NCI-H187 treated with DMSO at 0.1 percent for 48 hours (cell line): Measurements from ENCODE around the gene AMOTL2.

Experiments
- DNase-seq: peaks from one replicate; lab custom pipeline; 2025; lab: John Stamatoyannopoulos, UW

Gene AMOTL2

DNA sequence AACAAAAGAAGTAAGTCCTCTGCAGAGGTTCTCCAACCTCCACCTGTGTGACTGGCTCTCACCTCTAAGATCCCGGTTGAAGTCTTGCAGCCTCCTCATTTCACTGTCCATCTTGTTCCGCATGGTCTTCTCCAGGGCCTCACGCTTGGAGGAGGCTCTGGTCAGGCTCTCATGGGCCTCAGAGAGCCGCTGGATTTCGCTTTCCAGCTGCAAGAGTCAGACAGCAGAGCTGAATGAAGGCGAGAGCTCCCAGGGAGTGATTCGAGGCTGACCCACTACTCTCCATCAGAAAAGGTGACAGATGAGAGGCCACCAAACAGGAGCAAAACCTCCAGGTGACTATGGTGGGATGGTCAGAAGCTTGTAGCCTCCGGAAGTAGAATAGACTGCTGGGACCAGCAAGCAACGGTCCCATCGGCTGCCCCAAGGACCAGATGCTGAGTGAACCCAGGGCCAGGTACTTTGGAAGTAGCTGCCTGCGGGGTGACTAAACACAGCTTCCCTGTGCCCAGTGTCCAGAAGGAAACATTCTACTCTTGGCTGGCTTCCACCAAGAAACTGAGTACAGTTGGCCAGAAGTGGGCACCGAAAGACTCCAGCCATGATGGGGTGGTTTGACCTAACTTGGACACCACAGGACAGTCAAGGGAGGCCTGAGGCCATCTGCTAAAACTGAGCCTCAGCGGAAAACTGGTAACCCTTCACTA is 7.9 kb downstream of the AMOTL2 start:
- DNase-seq, result no peak

DNA sequence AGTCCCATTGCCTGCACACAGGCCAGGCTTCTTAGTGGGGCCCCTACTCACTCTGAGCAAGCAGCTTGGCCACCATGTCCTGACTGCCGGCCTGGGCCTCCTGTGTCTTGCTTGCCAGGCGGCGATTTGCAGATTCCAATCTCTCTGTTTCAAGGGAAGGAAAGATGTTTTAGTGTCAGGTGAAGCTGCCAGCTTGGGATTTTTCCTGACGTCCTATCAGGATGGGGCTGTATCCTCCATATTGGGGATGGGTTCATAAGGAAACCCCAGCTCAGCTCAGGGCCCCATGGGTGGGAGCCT is 8.5 kb downstream of the AMOTL2 start:
- DNase-seq, result no peak

DNA sequence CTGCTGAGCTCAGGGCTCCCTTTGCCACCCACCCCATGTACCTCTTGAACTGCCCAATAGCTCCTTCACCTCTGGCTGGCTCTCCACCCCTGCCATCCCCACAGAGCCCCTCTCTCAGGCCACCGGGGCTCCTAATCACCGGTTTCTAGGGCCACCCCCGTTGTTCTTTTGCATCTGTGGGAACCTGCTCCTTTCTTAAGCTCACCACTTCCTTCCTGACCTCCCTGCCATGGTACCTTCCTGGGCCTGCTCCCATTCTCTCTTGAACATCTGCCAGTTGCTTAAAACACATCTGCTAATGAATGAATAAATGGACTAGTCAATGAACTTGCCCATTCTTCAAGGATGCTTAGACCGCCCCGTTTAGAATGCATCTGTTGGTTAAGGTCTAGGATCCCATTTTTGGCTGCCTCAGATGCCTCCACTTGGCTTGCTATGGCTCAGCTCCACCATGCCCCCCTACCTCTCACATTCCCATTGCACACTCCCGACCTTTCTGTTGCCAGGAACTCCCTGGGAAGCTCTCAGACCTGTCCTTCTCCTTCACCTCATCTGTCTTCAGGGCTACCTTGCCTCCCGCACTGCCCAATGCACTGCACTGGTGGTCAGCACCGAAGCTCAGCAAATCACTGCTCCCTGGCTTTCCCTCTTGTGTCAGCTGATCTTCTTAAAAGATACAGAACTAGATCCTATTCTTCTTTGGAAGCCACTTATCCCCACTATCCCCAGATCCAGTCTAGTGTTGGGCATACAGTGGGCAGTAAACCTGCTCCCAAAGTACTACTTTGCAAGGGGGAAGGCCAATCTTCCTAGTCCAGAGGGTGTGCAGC is 9.1 kb downstream of the AMOTL2 start:
- no peak for DNase-seq

DNA sequence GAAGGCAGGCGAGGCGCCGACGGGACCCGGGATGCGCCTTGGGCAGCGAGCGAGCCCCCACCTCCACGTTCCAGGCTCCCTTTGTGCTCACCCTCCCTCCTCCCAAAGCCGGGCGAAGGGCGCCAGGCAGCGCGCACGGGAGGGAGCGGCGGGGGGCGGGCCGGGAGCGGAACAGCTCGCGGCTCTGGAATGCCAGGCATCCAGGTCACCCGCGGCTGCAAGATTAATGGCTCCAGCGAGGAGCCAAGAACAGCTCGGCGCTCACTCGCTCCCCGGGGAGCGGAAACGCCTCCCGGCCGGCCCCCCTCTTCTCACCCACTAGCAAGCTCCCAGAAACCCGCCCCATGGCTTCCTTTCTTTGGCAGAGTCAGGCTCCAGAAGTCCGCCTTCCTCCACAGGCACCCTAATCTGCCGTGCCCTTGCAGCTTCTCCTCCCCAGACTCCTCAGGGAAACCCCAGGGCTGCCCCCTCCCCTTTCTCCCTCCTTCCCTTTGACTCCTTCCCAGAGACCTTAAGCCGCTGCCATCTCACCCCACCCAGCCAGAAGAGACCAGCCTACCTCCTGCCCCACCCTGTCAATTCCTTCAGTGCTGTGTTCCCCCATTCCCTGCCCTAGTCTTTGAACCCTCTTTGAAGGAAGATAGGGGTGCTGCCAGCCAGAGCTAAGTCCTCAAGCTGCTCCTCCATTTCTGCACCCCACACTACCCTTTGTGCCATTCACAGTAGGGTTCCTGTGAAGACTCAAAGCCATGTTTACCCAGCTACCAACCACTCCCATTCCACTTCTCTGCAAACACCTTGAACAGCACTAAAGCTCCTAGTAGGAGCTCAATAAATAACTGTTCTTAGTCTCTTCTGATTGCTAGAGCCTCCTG is 9.9 kb downstream of the AMOTL2 start:
- DNase-seq, result no peak

DNA sequence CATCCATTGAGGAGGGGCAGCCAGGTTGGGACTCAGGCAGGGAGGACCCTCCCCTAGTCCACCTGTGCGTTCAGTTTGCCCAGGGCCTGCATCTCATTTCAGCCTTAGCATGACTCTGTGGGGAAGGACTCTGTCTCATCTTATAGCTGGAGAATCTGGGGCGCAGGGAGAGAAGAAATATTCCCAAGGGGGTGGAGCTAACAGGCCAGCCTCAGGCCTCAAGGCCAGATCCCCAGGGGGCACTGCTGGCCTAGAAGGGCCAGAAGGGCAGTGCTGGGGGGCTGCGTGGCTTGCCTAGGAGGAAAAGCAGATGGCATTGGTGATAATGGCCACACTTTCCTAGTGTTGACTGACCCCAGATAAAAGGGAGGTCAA is 10.9 kb downstream of the AMOTL2 start:
- no peak for DNase-seq

DNA sequence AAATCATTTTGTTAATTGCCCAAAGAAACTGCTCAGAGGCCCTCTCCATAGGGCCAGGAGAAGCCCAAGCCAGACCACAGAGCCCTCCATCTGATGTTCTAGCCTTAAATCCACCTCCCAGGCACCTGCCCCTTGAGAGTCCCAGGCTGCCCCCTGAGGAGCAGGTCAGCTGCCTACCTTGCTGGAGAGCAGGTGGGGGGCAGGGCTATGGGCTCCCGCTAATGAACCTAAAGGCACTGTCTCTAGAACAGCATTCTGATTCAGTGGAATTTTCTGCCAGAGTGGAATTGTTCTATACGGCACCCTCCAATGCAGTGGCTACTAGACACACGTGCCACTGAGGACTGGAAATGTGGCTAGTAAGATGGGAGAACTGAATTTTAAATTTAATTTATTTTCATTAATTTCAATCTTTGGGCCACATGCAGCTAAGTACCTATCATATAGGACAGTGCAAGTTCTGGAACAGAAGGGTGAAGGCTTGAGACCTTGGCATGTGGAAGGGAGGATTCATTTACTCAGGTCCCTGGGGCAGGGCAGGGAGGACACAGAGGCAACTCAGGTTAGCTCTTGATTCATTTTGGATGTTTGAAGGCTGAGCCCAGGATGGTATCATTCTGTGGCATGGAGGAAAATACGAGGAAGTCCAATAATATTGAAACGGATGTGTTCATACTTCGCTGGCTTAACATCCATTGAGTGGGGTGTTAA is 11.4 kb downstream of the AMOTL2 start:
- DNase-seq, result no peak

DNA sequence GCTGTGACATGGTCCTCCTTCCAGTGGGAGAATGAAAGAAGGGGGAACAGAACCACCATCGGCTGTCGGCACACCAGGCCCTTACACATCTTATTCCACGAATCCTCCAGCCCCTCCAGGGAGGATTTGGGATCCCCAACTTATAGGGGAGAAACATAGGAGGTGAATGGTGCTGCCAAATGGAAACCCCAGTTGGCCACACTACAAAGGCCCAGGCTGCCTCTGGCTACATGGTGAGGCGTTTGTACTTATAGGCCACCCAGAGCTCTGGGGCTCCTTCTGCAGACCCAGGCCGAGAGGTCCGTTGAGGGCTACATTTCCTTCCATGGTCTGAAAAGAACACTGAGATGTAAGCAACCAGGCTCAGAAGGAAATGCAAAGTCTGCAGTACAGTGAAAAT is 12.0 kb downstream of the AMOTL2 start:
- no peak for DNase-seq

DNA sequence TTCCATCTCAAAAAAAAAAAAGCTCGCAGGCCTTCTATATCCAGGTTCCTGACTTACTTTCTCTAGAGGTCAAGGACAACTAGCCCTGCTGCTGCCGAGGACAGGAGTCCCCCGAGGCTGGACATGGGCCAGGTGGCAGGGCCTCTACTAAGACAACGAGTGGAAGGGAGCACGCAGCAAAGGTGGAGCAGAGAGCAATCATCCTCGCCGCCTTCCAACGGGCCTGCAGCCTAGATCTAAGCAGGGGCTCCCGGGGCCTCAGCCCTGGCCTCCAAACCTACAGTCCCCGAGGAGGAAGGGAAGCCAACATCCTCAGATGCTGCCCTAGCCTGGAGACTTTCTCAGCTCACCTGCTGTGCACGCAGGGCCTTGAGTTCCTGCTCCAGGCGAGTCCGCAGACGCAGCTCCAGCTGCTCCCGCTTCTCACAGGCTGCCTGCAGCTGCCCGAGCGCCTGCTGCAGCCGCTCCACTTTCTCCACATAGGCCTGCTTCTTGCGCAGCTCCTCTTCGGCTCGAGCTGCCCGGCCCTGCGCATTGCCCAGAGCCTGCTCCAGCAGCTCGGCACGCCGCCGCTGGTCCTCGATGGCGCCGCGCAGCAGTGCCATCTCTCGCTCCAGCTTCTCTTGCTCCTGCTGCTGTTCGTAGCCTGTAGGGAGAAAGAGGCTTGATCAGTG is 12.9 kb downstream of the AMOTL2 start:
- no peak for DNase-seq

DNA sequence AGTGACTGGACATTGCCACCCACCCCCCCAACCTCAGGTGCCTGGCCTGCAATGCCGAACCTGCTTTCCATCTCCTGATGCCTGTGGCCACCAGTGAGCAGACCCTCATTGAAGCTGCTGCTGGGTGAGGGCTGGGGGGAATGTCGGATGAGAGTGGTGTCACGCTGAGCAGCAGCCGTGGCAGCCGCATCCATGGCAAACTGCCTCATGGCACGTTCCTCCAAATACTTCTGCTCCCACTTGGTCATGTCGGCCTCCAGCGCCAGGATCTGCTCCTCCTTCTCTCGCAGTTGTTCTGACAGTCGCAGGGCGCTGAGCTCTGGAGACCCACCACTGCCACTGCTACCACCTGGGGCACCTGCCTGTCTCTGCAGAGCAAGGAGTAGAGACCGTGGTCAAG is 14.2 kb downstream of the AMOTL2 start:
- DNase-seq, result no peak

DNA sequence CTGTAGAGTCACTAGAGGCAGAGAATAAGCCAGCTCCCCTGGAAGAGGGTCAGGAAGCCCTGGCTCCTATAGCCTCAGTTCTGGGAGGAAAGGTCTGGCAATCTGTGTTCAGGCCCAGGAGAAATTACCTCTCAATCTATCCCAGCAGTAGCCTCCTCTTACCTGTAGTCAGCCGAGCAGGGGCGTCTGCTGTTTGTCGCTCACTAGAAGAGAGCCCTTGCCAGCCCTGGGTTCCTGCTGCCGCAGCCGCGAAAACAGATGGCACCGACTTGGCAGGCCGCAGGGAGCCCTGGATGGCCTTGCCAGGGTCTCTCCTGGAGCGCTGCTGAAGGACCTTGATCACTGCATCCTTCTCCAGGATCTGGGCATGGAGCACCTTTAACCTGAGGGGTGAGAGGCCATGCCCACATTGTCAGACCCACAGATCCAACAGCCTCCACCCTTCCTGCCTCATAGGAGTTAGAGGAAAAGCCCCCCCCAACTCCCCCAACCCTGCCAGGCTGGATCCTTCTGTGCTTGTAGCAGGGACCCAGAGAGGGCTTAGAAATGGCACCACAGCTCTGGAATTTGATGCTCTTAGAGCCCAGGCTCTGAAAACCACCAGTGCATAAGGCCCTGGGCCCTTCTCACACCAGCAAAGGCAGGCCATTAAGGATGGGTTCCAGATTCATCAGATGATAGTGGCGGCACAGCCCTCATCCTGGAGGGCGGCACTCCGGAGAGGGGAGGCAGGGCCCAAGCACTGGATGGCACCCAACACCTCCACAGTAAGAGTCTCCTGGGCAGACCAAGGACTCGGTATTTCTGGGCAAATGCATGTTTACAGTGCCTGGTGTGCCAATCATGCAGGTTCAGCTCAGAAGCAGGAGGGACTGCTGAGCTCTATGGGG is 14.9 kb downstream of the AMOTL2 start:
- DNase-seq, result no peak

DNA sequence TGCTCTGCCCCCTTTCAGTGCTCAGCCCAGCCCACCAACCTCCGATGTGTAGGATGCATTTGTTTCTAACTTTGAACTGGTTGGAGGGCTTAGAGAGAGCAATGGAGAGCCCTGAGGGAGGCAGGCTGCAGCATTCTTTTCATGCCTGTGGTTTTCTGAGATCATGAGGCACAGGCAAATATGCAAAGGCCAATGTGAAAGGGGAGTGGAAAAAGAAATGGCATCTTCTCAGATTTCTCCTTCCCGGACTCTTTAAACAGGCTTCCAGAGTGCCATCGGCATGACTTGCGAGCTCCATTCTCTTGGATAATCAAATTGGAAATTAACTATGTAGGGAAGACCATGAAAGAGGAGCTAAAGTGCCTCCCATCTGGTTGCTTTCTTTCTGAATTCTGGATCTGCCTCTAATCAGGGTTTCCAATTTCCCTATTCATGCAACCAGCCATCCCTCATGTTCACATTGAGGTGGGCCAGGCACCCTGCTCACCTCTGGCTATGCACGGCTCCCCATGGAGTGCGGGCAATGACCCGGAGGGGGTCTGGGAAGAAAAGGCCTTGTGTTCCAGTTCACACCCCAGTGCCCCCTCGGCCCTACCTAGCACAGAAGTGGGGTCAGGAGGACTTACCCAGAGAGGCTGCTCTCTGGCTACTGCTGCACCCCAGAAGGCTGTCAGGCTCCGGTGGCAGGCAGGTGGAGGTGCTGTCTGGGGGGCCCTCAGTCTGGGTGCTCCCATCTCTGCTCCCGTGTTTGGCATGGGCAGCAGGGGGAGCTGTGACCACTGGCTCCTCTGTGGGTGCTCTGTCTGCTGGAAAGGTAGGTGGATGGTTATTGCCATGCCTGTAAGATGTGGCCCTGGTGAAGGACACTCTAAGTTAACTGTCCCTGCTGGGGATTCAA is 16.1 kb downstream of the AMOTL2 start:
- no peak for DNase-seq

DNA sequence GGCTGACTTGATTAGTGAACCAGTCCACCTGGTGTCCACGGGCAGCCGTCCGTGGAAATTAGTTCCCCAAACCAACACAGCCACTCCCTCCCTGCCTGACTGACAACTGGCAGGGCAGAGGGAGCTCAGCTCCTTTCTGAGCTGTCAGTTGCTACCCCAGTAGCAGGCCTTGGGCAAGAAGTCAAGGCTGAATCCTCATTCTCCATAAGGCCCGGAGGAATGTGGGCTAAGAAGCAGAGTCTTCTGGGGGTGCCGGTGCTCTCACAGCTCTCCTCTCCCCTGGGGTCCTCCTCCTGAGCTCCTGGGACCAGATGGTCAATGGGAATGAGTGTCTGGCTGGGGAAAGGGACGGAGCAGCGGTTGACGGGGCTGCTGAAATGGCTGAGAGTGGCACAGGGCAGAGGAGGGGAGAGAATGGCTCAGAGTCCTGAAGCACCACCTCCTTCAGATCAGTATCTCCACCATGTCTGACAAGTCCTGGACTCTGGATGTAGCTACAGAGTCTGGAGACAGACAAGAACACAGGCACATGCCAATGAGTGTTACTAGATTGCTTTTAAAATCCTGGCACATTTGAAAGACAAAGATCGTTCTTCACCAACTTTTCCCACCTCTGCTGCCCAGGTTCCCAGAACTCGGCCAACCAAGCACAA is 16.9 kb downstream of the AMOTL2 start:
- no peak for DNase-seq

DNA sequence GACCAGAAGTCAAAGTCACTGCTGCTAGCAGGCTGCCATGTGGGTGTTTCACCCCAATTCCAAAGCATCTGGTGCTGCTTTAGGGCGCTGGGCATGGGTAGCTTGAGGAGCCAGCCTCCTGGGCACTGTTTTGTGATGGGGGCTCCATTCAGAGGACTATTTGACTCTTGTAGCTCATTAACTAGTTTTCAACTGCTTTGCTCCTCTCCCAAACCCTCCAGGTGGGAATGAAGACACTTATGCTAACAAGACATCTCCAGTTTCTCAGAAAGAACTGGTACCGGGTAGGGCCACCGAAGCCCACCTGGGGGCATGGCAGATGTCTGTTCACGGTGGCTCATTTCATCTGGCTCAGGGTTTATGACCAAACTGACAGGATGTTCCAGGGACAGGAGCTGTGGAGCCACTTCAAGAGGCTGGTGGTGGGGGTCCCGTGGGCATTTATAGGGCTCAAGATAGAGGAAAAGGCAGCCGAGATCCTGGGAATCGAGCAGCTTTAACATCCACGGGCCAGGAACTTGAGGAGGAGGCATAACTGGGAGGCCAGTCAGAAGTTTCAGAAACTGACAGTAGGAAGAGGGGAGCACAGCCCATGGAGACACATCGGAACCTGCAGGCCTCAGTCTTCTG is 17.7 kb downstream of the AMOTL2 start:
- no peak for DNase-seq

DNA sequence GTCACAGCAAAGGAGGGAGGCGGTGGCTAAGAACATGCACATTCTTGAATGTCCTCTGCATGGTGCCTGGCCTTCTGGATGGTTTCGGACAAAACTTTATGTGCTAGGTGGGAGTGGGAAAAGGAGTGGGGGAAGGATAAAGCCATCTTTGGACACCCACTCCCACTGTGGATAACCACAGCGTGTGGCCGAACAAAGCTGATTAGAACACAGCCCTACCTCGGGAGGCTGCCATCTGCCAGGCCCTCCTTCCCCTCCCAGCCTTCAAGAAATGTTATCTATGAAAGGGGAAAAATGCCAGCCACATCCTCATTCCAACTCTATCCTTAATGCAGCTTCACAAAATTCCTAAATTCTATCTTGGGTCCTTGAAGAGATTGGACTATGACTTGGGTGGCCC is 18.8 kb downstream of the AMOTL2 start:
- no peak for DNase-seq

DNA sequence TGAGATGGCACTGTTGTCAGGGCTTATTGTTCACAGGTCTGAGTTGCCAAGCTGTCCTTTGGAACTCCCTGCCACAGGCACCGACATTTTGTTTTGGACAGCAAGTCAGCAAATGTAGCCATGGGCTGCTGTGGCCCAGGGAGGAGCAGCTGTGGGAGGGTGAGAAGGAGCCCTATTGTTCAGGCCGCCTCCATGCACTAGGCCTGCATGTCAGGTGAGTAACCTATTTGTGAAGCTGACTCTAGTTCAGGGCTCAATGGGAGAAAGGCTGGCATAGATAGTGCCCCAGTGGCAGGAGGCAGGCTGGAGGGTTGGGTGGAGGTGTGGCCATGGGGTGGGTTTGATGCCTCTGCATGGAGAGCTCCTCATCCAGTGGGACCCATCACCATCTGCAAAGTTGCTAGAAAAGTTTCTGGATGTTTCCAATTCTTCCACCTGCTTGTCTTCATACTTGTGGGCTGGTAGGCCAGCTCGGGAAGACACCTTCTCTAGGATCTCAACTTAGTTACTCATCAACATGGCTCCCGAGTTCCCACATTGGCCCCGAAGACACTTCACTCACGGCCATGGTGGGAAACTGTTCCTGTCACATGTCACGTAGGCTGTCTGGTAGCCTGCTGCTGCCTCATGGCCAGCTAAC is 19.5 kb downstream of the AMOTL2 start:
- DNase-seq, result no peak

DNA sequence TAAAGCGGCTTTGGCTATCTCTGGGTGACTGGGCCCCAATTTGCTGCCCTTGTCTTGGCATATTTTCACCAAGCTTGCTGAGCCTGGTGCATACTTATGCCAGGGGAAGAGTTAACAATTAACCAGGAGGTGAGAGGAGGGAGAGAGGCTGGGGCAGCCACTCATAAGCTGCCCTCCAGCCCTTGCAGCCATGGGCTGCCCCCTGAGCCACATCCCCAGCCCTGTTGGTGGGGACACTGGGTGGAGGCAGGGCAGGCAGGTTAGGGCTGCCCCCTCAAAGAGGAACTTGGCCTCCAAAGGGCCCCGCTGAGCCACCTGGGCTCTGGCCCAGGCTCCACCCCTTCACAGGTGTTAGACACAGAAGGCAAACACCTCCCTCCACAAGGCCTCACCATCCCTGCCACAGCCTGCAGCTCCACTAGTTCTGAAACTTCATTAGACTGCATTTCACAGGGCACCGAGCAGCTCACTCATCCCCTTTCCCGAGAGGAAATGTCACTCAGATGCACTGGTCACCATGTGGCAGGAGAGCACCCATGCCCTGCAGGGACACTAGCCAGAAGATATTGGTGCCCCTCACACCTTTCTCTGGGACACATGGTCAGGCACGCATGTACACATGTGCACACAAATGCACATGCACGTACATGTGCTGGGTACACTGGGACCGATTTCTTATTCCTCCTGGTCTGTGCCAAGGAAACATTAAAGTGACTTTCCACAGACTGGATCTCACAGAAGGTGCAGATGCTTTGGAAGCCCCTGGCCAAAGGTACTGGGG is 20.2 kb downstream of the AMOTL2 start:
- no peak for DNase-seq

DNA sequence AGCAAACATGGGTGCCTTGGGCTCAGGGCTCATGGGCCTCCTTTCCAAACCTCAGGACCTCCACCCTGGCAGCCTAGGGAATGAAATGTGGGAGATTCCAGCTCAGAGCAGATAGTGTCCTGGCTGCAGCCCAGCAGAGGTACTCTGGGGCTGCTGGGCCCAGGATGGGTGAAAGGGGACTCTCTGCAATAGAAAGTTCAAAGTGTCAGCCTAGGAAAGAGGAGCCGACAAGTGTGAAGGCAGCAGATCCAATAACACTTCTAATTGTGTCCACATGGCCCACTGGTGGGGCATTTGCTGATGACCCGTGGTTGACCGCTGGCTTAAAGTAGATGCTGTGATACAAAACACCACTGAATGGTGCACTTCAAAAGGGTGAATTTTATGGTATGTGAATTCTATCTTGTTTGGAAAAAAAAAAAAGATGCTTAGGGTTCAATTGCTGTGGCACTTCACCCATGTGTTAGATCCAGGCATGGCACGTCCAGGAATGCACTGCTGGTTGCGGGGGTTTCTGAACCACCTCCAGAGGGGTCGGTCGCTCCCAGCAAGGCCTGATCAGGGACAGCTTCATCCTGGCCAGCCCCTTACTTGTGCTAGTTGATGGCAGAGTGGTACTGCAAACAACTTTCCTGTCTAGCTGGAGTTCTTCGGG is 20.9 kb downstream of the AMOTL2 start:
- no peak for DNase-seq
